ENCODE measurements around the gene OR6S1.
"Not testable (repeated sequence)": the region's sequence is repeated elsewhere in the genome, so short reads cannot be mapped to it uniquely, and the experiment has no call there.

OR6S1 gene

DNA sequence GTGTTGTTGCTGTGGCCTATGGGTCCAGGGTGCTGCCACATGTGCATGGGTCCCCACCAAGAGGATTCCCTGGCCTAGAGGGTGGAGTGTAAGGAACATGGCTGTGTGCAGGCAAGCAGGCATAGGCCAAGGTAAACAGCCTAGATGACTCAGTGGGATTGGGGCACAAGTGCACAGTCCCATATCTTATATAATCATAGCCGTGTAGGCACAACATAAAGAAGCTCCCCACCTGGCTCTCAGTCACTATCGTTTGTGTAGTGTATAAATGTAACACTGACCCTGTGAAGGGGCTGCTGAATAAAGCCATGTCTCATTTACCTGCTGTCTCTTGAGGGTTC lies 34.6 kb downstream of the OR6S1 start:
- H3K4me3 ChIP-seq (ENCODE audit: low read length): no peak overlapping the region
- H3K27me3 ChIP-seq (ENCODE audit: insufficient read depth, low read length): no peaks in the 10 kb centered on the region
- H2AFZ ChIP-seq (ENCODE audit: low read depth, low read length): no peak overlapping the region
- no peaks in the 10 kb centered on the region for H3K4me1 ChIP-seq (ENCODE audit: insufficient read depth, low read length)
- H3K36me3 ChIP-seq (ENCODE audit: insufficient read depth, low read length): no peaks in the 10 kb centered on the region
- no peaks in the 10 kb centered on the region for H3K9me3 ChIP-seq (ENCODE audit: low read length)

DNA sequence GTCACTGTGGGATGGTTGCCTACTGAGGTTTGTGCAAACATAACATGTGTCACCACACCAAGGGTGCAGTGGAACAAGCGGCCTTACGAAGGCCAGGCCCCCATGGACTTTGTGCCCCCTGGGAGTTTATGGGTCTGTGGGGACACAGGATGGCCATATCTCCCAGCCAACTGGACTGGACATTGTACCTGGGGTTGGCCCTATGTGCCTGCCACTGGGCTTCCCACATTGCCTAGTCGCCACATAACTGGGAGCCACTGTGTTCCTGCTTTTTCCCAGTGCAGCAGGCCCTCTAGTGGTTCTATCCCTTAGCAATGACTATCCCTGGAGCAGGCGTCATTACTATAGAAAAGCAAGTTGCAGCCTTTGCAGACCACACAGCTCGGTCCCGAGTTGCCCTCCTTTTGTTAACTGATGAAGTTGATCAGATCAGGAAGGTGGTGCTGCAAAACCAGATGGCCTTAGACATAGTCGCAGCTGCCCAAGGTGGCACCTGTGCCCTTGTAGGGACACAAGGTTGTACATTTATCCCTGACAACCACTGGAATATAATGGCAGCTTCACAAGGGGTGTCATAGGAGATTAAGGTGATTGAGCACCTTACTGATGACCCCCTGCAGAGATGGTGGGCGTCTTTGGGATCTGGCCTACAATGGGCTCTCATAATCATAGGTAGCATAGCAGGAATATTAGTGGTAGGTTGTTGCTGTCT lies 35.1 kb downstream of the OR6S1 start:
- H2AFZ ChIP-seq (ENCODE audit: low read depth, low read length): no peak overlapping the region
- H3K9me3 ChIP-seq (ENCODE audit: low read length): no peaks in the 10 kb centered on the region
- H3K4me1 ChIP-seq (ENCODE audit: insufficient read depth, low read length): no peaks in the 10 kb centered on the region
- H3K27me3 ChIP-seq (ENCODE audit: insufficient read depth, low read length): no peaks in the 10 kb centered on the region
- H3K36me3 ChIP-seq (ENCODE audit: insufficient read depth, low read length): no peaks in the 10 kb centered on the region
- H3K4me3 ChIP-seq (ENCODE audit: low read length): no peak overlapping the region

DNA sequence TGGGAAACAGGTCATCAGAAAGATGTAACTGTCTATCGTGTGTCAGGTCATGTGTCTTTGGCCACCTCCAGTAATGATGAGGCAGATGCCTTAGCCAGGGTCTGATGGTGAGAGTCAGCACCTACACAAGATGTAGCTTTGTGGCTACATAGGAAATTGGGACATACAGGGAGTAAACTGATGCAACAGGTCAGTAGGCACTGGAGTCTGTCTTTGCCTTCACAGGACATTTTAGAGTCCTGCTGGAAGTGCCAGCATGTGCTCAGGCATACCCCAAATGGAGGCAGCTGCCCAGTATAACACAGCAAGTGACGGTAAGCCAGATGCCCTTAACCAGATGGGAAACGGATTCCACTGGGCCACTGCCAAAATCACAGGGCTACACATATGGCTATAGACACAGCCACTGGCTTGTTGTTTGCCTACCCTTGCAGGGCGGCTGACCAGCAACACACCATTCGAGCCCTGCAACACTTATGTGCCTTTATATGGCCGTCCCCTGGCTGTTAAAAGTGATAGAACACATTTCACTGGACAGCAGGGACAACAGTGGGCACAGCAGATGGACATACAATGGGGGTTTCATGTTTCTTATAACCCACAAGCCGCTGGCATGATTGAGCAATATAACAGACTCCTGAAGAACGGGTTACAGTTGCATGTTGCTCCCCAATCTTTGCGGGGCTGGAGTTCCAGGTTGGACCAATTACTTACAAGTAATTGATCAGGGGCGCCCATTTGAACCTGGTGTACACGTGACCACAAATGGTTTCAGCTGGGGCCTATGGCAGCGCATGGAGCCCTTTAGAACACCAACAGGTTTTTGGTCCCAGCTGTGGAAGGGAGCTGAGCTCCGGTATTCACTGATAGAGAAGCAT lies 37.4 kb downstream of the OR6S1 start:
- no peaks in the 10 kb centered on the region for H3K4me1 ChIP-seq (ENCODE audit: insufficient read depth, low read length)
- H3K4me3 ChIP-seq (ENCODE audit: low read length): no peak overlapping the region
- H2AFZ ChIP-seq (ENCODE audit: low read depth, low read length): no peak overlapping the region
- H3K36me3 ChIP-seq (ENCODE audit: insufficient read depth, low read length): no peaks in the 10 kb centered on the region
- H3K9me3 ChIP-seq (ENCODE audit: low read length): no peaks in the 10 kb centered on the region
- H3K27me3 ChIP-seq (ENCODE audit: insufficient read depth, low read length): no peaks in the 10 kb centered on the region

DNA sequence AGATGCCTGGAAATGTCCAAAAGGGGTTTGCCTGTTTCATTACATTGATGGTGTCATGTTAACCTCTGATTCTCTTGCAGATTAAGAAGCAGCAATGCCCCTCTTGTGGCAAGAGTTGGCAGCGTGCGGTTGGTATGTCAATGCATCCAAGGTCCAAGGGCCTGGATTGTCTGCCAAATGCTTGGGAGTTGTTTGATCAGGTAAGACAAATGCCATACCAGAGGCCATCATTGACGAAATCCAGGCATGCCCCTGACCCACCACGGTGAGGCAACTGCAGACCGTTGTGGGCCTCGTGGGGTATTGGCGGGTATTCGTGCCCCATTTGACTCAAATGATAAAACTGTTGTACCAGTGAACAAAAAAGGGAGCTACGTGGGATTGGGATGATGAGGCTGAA lies 38.9 kb downstream of the OR6S1 start:
- Histone ChIP-seq H3K4me3 (ENCODE audit: low read length) (no peak overlapping the region), H3K36me3 (ENCODE audit: insufficient read depth, low read length) (no peaks in the 10 kb centered on the region), H3K9me3 (ENCODE audit: low read length) (no peaks in the 10 kb centered on the region), H3K27me3 (ENCODE audit: insufficient read depth, low read length) (no peaks in the 10 kb centered on the region), H2AFZ (ENCODE audit: low read depth, low read length) (no peak overlapping the region), H3K4me1 (ENCODE audit: insufficient read depth, low read length) (no peaks in the 10 kb centered on the region)

- Histone ChIP-seq H3K27me3 (ENCODE audit: insufficient read depth, low read length) (no peaks in the 10 kb centered on the region), H3K9me3 (ENCODE audit: low read length) (no peaks in the 10 kb centered on the region), H3K4me3 (ENCODE audit: low read length) (no peak overlapping the region), H2AFZ (ENCODE audit: low read depth, low read length) (no peak overlapping the region), H3K4me1 (ENCODE audit: insufficient read depth, low read length) (no peaks in the 10 kb centered on the region), H3K36me3 (ENCODE audit: insufficient read depth, low read length) (no peaks in the 10 kb centered on the region)
Measured at GRCh38 chr14:20601522-20601921, 40.0 kb downstream of the OR6S1 start.

GRCh38 chr14:20597108-20597507 lies 44.4 kb downstream of the OR6S1 start:
- Histone ChIP-seq H3K4me1 (ENCODE audit: insufficient read depth, low read length) (no peaks in the 10 kb centered on the region), H3K9me3 (ENCODE audit: low read length) (no peaks in the 10 kb centered on the region), H3K27me3 (ENCODE audit: insufficient read depth, low read length) (no peaks in the 10 kb centered on the region), H3K4me3 (ENCODE audit: low read length) (no peak overlapping the region), H2AFZ (ENCODE audit: low read depth, low read length) (no peak overlapping the region), H3K36me3 (ENCODE audit: insufficient read depth, low read length) (no peaks in the 10 kb centered on the region)

- not testable (repeated sequence) for H2AFZ ChIP-seq (ENCODE audit: low read depth, low read length); H3K36me3 ChIP-seq (ENCODE audit: insufficient read depth, low read length); H3K4me1 ChIP-seq (ENCODE audit: insufficient read depth, low read length); H3K9me3 ChIP-seq (ENCODE audit: low read length); H3K27me3 ChIP-seq (ENCODE audit: insufficient read depth, low read length); H3K4me3 ChIP-seq (ENCODE audit: low read length)
Measured at GRCh38 chr14:20595726-20596125, 45.8 kb downstream of the OR6S1 start.

GRCh38 chr14:20592574-20592973 lies 48.9 kb downstream of the OR6S1 start:
- H3K9me3 ChIP-seq (ENCODE audit: low read length): no peaks in the 10 kb centered on the region
- peaks cover 3% of the 10 kb centered on the region for H3K27me3 ChIP-seq (ENCODE audit: insufficient read depth, low read length)
- H3K4me3 ChIP-seq (ENCODE audit: low read length): no peak overlapping the region
- H3K36me3 ChIP-seq (ENCODE audit: insufficient read depth, low read length): no peaks in the 10 kb centered on the region
- H2AFZ ChIP-seq (ENCODE audit: low read depth, low read length): no peak overlapping the region
- H3K4me1 ChIP-seq (ENCODE audit: insufficient read depth, low read length): no peaks in the 10 kb centered on the region

DNA sequence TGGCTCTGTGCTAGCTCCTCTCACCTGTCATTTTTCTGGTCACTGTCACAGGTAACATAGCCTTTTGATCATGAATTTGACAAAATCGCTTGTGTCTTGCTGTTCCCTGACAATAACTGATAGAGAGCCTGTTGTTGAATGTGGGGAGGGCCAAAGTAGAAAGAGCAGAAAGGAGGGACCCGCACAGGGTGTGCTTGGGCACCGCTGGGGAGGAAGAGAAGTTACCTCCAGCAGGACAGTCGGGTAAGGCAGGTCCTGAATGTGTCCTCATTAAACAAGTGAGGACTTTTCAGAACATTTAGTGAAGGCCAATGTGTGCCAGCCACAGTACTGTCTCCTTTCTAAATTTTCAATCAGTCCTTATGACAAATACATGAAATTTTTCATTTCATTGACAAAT lies 50.3 kb downstream of the OR6S1 start, which contains the start of gene RNASE12:
Gene RNASE12, minus strand, starts transcription at position 142 of the 400 bp plus-strand sequence. CDS start 653 bp downstream, outside the sequence.
- H3K9me3 ChIP-seq (ENCODE audit: low read length): no peaks in the 10 kb centered on the region
- no peak within 1 kb of the TSS for H2AFZ ChIP-seq (ENCODE audit: low read depth, low read length)
- peaks cover 4% of the 10 kb centered on the region for H3K27me3 ChIP-seq (ENCODE audit: insufficient read depth, low read length)
- no peaks in the 10 kb centered on the region for H3K4me1 ChIP-seq (ENCODE audit: insufficient read depth, low read length)
- H3K4me3 ChIP-seq (ENCODE audit: low read length): no peak within 1 kb of the TSS
- no peaks in the 10 kb centered on the region for H3K36me3 ChIP-seq (ENCODE audit: insufficient read depth, low read length)

All from neuron (in vitro differentiated cells).